HCT116 (cell line): ENCODE data around the gene FAM20C.

Source experiments
- EZH2 ChIP-seq: fragments of 200-600 bp; sonication (generic); IDR thresholded peaks from 2 replicates; pipeline ENCODE4 v1.6.1; 2017; ENCODE audit warnings: antibody characterized with exemption, mixed run types
- POLR2A ChIP-seq: IDR thresholded peaks from 2 replicates; pipeline ENCODE4 v1.7.0; 2011; ENCODE audit warnings: borderline replicate concordance; ENCODE audit not compliant: insufficient read depth, insufficient read length; ENCODE audit errors: extremely low read depth
- POLR2AphosphoS5 ChIP-seq: IDR thresholded peaks from 2 replicates; pipeline ENCODE4 v1.6.1; 2011; ENCODE audit warnings: mild to moderate bottlenecking, low read depth, low read length, moderate library complexity
- RAD21 ChIP-seq: IDR thresholded peaks from 2 replicates; pipeline ENCODE4 v1.6.1; 2012; ENCODE audit warnings: low read depth, mild to moderate bottlenecking
- TF ChIP-seq, protein P1 (sequence below), 3 experiments: fragments of 200-600 bp in 1 of 3; sonication (generic) in 1 of 3; IDR thresholded peaks in 2 of 3; conservative IDR thresholded peaks in 1 of 3; 2 replicates each; pipeline ENCODE4 v1.5.1; 2012 to 2017; ENCODE audit warnings: low read depth in 2 of 3, low read length in 2 of 3, antibody characterized with exemption in 1 of 3, borderline replicate concordance in 1 of 3, control low read depth in 1 of 3, mild to moderate bottlenecking in 1 of 3, mixed read lengths in 1 of 3, mixed run types in 1 of 3, moderate library complexity in 1 of 3; ENCODE audit not compliant: insufficient read depth in 1 of 3

DNA sequence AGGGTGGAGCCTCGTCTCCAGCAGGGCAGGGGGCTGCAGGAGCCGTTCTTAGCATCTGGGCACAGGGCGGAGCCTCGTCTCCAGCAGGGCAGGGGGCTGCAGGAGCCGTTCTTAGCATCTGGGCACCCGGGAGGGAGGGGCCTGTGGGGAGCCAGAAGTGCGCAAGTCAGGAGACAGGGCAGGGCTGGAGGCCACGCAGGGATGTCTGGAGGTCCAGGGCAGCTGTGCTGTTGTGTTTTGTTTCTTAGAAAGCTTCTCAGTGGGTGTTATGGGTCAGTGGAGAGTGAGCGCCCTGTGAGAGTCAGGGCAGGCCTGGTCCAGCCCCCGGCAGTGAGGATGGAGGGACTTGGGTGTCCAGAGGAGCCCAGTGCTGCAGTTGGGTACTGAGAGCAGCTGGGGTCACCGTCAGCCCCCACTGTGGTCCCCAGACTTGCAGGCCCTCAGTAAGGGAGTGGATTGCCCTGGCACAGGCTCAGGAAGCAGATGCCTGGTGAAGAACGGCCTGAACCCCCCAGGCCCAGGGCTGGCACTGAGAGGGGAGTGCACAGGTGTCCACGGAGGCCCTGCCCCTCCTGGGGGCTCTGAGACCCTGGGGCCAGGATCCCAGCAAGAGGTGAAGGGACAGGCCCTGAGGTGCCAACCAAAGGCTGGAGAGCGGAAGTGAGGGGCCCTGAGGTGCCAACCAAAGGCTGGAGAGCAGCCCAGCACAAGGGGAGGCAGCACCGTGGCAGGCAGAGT, 29.8 kb downstream of the FAM20C start:
- TF ChIP-seq EZH2 (no peak), POLR2AphosphoS5 (no peak), RAD21 (no peak), POLR2A (no peak)
- TF ChIP-seq, protein P1, sequence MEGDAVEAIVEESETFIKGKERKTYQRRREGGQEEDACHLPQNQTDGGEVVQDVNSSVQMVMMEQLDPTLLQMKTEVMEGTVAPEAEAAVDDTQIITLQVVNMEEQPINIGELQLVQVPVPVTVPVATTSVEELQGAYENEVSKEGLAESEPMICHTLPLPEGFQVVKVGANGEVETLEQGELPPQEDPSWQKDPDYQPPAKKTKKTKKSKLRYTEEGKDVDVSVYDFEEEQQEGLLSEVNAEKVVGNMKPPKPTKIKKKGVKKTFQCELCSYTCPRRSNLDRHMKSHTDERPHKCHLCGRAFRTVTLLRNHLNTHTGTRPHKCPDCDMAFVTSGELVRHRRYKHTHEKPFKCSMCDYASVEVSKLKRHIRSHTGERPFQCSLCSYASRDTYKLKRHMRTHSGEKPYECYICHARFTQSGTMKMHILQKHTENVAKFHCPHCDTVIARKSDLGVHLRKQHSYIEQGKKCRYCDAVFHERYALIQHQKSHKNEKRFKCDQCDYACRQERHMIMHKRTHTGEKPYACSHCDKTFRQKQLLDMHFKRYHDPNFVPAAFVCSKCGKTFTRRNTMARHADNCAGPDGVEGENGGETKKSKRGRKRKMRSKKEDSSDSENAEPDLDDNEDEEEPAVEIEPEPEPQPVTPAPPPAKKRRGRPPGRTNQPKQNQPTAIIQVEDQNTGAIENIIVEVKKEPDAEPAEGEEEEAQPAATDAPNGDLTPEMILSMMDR (IDR thresholded peaks at IDR 0.05 in 2 of 3, conservative IDR thresholded peaks at IDR 0.05 in 1 of 3; ENCODE audit: borderline replicate concordance in 1 of 3, insufficient read depth in 1 of 3, low read depth in 2 of 3, low read length in 2 of 3), result no peak
